HepG2 (cell line): ENCODE data around the gene SECTM1. TPM values are rescaled to one million over a fixed set of nuclear protein-coding genes. Genes with fewer than 3 reads are reported as not detected.

Experiments used
- AGO1 ChIP-seq: fragments of 200-400 bp; formaldehyde crosslinking; IDR thresholded peaks from 2 replicates; pipeline ENCODE4 v1.6.1; 2017; ENCODE audit warnings: mild to moderate bottlenecking, low read depth, low read length, moderate library complexity; ENCODE audit not compliant: poor library complexity, severe bottlenecking
- CENPX ChIP-seq: sonication (generic); formaldehyde crosslinking; IDR thresholded peaks from 2 replicates; pipeline ENCODE4 v1.9.0; 2021; ENCODE audit warnings: mild to moderate bottlenecking, missing genetic modification reagents, moderate library complexity
- CHCHD3 ChIP-seq: sonication (generic); formaldehyde crosslinking; IDR thresholded peaks from 2 replicates; pipeline ENCODE4 v1.8.0; 2022; ENCODE audit warnings: mild to moderate bottlenecking, missing genetic modification reagents, moderate library complexity
- FOXK1 ChIP-seq: sonication (generic); formaldehyde crosslinking; IDR thresholded peaks from 2 replicates; pipeline ENCODE4 v1.4.0; 2020; ENCODE audit warnings: low read depth, missing genetic modification reagents, borderline replicate concordance
- JUN ChIP-seq: sonication (generic); formaldehyde crosslinking; IDR thresholded peaks from 2 replicates; pipeline ENCODE4 v1.4.0; 2020; ENCODE audit warnings: mild to moderate bottlenecking, missing genetic modification reagents
- KDM5A ChIP-seq: fragments of 200-600 bp; sonication (generic); IDR thresholded peaks from 2 replicates; pipeline ENCODE4 v1.7.0; 2018; ENCODE audit warnings: antibody characterized with exemption, mild to moderate bottlenecking, low read length, borderline replicate concordance
- MIXL1 ChIP-seq: IDR thresholded peaks from 2 replicates; pipeline ENCODE4 v1.6.1; 2016
- THAP8 ChIP-seq: sonication (generic); formaldehyde crosslinking; IDR thresholded peaks from 2 replicates; pipeline ENCODE4 v1.5.1; 2020; ENCODE audit warnings: missing genetic modification reagents, mild to moderate bottlenecking, borderline replicate concordance
- XRCC5 ChIP-seq: fragments of 200-400 bp; formaldehyde crosslinking; optimal IDR thresholded peaks from 2 replicates; pipeline ENCODE3; 2017; ENCODE audit warnings: mild to moderate bottlenecking, low read length
- ZBTB38 ChIP-seq: sonication (generic); formaldehyde crosslinking; IDR thresholded peaks from 2 replicates; pipeline ENCODE4 v1.5.1; 2020; ENCODE audit warnings: mild to moderate bottlenecking, missing genetic modification reagents
- ZNF850 ChIP-seq: sonication (generic); formaldehyde crosslinking; conservative IDR thresholded peaks from 2 replicates; pipeline ENCODE4 v1.9.0; 2021; ENCODE audit warnings: mild to moderate bottlenecking, missing genetic modification reagents
- polyA plus RNA-seq, 8 experiments: library from polyadenylated mRNA; depleted of rRNA in 3 of 8; stranded (reverse) in 7 of 8; unstranded in 1 of 8; fragments of >200 nt; fragmentation: Illumina TruSeq in 4 of 8; extraction: Trizol in 4 of 8; gene quantifications; 2 replicates each; pipeline versions ENCODE4 v1.2.1 to v1.2.3, GENCODE V29; 2011 to 2016; ENCODE audit warnings: low read depth in 4 of 8, missing spikeins in 1 of 8, mixed read lengths in 1 of 8; ENCODE audit not compliant: insufficient read depth in 1 of 8
- total RNA-seq, 5 experiments: library from RNA; depleted of rRNA; stranded (reverse); fragments of >200 nt; fragmentation: Illumina TruSeq; extraction: Trizol; gene quantifications; 2 replicates each; pipeline ENCODE4 v1.2.3, GENCODE V29; 2016; ENCODE audit warnings: low read depth in 1 of 5
- TF ChIP-seq, protein P1 (sequence below): sonication (generic); formaldehyde crosslinking; IDR thresholded peaks from 2 replicates; pipeline ENCODE4 v1.4.0; 2020; ENCODE audit warnings: missing genetic modification reagents, borderline replicate concordance
- TF ChIP-seq, protein P2 (sequence below): sonication (generic); formaldehyde crosslinking; IDR thresholded peaks from 2 replicates; pipeline ENCODE4 v1.4.0; 2020; ENCODE audit warnings: mild to moderate bottlenecking, missing genetic modification reagents, borderline replicate concordance
- TF ChIP-seq, protein P3 (sequence below): sonication (generic); formaldehyde crosslinking; IDR thresholded peaks from 2 replicates; pipeline ENCODE4 v1.4.0; 2020; ENCODE audit warnings: missing genetic modification reagents
- TF ChIP-seq, protein P4 (sequence below): sonication (generic); formaldehyde crosslinking; IDR thresholded peaks from 2 replicates; pipeline ENCODE4 v1.4.0; 2020; ENCODE audit warnings: missing genetic modification reagents

SECTM1 gene
- total and polyA plus RNA-seq, 2 of the 13 experiments (the other 11 are each of a cell fraction or from before 2014, with no cell fraction given): 3.5 to 5.3 TPM

DNA sequence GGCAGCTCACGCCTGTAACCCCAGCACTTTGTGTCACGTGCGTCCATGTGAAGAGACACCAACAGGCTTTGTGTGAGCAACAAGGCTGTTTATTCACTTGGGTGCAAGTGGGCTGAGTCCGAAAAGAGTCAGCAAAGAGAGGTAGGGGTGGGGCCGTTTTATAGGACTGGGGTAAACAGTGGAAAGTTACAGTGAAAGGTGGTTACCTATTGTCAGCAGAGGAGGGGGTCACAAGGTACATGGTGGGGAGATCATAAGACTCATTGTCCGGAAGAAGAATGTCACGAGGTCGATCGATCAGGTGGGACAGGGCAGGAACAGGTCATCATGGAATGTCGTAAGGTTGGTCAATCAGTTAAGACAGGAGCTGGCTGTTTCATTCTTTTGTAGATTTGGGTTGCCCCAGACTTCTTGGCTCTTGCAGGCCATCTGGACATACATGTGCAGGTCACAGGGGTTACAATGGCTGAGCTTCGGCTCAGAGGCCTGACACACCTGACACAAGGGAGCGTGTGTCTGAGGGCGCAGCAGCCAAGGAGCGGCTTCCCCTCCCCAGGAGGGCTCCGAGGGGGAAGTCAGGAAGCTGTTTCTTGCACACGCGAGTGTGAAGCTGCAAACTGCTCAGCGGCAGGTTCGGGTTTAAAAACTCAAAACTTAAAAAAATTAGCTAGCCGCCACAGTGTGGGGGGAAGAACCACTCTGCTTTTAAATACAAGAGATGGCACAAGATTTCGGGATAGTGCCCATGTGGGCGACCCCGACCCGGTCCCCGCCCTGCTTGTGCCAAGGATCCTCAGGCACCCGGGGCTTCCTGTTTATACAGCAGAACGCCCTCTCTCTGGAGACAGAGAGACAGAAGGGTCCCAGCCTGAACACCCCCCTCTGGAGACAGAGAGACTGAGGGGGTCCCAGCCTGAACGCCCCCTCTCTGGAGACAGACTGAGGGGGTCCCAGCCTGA, 13.1 kb upstream of the SECTM1 start (continued):
- peak; percentile 98 for TF ChIP-seq MIXL1 (CRISPR knock-in tag)
- no peak for TF ChIP-seq CHCHD3 (CRISPR knock-in tag)
- TF ChIP-seq, protein P1, sequence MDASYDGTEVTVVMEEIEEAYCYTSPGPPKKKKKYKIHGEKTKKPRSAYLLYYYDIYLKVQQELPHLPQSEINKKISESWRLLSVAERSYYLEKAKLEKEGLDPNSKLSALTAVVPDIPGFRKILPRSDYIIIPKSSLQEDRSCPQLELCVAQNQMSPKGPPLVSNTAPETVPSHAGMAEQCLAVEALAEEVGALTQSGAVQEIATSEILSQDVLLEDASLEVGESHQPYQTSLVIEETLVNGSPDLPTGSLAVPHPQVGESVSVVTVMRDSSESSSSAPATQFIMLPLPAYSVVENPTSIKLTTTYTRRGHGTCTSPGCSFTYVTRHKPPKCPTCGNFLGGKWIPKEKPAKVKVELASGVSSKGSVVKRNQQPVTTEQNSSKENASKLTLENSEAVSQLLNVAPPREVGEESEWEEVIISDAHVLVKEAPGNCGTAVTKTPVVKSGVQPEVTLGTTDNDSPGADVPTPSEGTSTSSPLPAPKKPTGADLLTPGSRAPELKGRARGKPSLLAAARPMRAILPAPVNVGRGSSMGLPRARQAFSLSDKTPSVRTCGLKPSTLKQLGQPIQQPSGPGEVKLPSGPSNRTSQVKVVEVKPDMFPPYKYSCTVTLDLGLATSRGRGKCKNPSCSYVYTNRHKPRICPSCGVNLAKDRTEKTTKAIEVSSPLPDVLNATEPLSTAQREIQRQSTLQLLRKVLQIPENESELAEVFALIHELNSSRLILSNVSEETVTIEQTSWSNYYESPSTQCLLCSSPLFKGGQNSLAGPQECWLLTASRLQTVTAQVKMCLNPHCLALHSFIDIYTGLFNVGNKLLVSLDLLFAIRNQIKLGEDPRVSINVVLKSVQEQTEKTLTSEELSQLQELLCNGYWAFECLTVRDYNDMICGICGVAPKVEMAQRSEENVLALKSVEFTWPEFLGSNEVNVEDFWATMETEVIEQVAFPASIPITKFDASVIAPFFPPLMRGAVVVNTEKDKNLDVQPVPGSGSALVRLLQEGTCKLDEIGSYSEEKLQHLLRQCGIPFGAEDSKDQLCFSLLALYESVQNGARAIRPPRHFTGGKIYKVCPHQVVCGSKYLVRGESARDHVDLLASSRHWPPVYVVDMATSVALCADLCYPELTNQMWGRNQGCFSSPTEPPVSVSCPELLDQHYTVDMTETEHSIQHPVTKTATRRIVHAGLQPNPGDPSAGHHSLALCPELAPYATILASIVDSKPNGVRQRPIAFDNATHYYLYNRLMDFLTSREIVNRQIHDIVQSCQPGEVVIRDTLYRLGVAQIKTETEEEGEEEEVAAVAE: peak; percentile 81
- no peak for TF ChIP-seq CENPX (CRISPR knock-in tag)
- no peak for TF ChIP-seq ZNF850
- no peak for TF ChIP-seq AGO1
- TF ChIP-seq, protein P2, sequence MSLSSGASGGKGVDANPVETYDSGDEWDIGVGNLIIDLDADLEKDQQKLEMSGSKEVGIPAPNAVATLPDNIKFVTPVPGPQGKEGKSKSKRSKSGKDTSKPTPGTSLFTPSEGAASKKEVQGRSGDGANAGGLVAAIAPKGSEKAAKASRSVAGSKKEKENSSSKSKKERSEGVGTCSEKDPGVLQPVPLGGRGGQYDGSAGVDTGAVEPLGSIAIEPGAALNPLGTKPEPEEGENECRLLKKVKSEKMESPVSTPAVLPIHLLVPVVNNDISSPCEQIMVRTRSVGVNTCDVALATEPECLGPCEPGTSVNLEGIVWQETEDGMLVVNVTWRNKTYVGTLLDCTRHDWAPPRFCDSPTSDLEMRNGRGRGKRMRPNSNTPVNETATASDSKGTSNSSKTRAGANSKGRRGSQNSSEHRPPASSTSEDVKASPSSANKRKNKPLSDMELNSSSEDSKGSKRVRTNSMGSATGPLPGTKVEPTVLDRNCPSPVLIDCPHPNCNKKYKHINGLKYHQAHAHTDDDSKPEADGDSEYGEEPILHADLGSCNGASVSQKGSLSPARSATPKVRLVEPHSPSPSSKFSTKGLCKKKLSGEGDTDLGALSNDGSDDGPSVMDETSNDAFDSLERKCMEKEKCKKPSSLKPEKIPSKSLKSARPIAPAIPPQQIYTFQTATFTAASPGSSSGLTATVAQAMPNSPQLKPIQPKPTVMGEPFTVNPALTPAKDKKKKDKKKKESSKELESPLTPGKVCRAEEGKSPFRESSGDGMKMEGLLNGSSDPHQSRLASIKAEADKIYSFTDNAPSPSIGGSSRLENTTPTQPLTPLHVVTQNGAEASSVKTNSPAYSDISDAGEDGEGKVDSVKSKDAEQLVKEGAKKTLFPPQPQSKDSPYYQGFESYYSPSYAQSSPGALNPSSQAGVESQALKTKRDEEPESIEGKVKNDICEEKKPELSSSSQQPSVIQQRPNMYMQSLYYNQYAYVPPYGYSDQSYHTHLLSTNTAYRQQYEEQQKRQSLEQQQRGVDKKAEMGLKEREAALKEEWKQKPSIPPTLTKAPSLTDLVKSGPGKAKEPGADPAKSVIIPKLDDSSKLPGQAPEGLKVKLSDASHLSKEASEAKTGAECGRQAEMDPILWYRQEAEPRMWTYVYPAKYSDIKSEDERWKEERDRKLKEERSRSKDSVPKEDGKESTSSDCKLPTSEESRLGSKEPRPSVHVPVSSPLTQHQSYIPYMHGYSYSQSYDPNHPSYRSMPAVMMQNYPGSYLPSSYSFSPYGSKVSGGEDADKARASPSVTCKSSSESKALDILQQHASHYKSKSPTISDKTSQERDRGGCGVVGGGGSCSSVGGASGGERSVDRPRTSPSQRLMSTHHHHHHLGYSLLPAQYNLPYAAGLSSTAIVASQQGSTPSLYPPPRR (CRISPR knock-in tag): peak; percentile 97
- TF ChIP-seq, protein P3, sequence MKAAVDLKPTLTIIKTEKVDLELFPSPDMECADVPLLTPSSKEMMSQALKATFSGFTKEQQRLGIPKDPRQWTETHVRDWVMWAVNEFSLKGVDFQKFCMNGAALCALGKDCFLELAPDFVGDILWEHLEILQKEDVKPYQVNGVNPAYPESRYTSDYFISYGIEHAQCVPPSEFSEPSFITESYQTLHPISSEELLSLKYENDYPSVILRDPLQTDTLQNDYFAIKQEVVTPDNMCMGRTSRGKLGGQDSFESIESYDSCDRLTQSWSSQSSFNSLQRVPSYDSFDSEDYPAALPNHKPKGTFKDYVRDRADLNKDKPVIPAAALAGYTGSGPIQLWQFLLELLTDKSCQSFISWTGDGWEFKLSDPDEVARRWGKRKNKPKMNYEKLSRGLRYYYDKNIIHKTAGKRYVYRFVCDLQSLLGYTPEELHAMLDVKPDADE (CRISPR knock-in tag): peak; percentile 61; the same call in 1 of the 2 replicates
- peak; percentile 89 for TF ChIP-seq JUN (CRISPR knock-in tag)
- TF ChIP-seq ZBTB38 (CRISPR knock-in tag): peak; percentile 94
- TF ChIP-seq KDM5A: no peak
- no peak for TF ChIP-seq XRCC5
- TF ChIP-seq, protein P4, sequence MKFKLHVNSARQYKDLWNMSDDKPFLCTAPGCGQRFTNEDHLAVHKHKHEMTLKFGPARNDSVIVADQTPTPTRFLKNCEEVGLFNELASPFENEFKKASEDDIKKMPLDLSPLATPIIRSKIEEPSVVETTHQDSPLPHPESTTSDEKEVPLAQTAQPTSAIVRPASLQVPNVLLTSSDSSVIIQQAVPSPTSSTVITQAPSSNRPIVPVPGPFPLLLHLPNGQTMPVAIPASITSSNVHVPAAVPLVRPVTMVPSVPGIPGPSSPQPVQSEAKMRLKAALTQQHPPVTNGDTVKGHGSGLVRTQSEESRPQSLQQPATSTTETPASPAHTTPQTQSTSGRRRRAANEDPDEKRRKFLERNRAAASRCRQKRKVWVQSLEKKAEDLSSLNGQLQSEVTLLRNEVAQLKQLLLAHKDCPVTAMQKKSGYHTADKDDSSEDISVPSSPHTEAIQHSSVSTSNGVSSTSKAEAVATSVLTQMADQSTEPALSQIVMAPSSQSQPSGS (CRISPR knock-in tag): peak; percentile 97
- TF ChIP-seq THAP8 (CRISPR knock-in tag): no peak; the same call in 1 of the 2 replicates
- TF ChIP-seq FOXK1: peak; percentile 97
